ENCODE data around the gene IL13.
"Not testable (repeated sequence)": the region's sequence is repeated elsewhere in the genome, so short reads cannot be mapped to it uniquely, and the experiment has no call there.

Gene IL13

GRCh38 chr5:132691755-132692631 lies 34.0 kb downstream of the IL13 start:
- DNase-seq = not testable (repeated sequence)

GRCh38 chr5:132692632-132692967 lies 34.6 kb downstream of the IL13 start:
- no peak for DNase-seq

- DNase-seq = no peak
Measured at GRCh38 chr5:132695956-132696355, 38.0 kb downstream of the IL13 start.

GRCh38 chr5:132704875-132705274 lies 46.9 kb downstream of the IL13 start:
- DNase-seq = no peak

GRCh38 chr5:132708645-132709044 lies 50.7 kb downstream of the IL13 start:
- no peak for DNase-seq

Measured in right forelimb (tissue), 1 donor.